Smooth muscle cell of the brain vasculature (primary cell): Measurements from ENCODE around the gene SOCS7.

ENCODE experiments used
- DNase-seq: peaks from one replicate; pipeline ENCODE4 v3.0.0-alpha.2; 2012; ENCODE audit warnings: low read depth, low spot score

The SOCS7 gene

GRCh38 chr17:38440614-38441397 lies 89.2 kb downstream of the SOCS7 start:
- DNase-seq: no peak

- no peak for DNase-seq
Measured at GRCh38 chr17:38441429-38442061, 89.9 kb downstream of the SOCS7 start.

GRCh38 chr17:38442548-38442947 lies 90.9 kb downstream of the SOCS7 start:
- no peak for DNase-seq

GRCh38 chr17:38443356-38444031 lies 91.8 kb downstream of the SOCS7 start:
- no peak for DNase-seq

GRCh38 chr17:38444151-38444550 lies 92.5 kb downstream of the SOCS7 start:
- no peak for DNase-seq

GRCh38 chr17:38447502-38448085 lies 96.0 kb downstream of the SOCS7 start:
- DNase-seq: no peak

GRCh38 chr17:38448208-38448771 lies 96.6 kb downstream of the SOCS7 start:
- DNase-seq: no peak

GRCh38 chr17:38449364-38449763 lies 97.7 kb downstream of the SOCS7 start:
- DNase-seq: no peak

- DNase-seq: no peak
Measured at GRCh38 chr17:38450557-38451029, 98.9 kb downstream of the SOCS7 start.

GRCh38 chr17:38451030-38451839 lies 99.6 kb downstream of the SOCS7 start:
- DNase-seq: no peak

GRCh38 chr17:38451840-38452529 lies 100.3 kb downstream of the SOCS7 start:
- no peak for DNase-seq

- no peak for DNase-seq
Measured at GRCh38 chr17:38452719-38453118, 101.1 kb downstream of the SOCS7 start.

- DNase-seq: no peak
Measured at GRCh38 chr17:38453951-38454421, 102.3 kb downstream of the SOCS7 start.

- DNase-seq: no peak
Measured at GRCh38 chr17:38454532-38454931, 102.9 kb downstream of the SOCS7 start.
